HCT116 (cell line): ENCODE measurements around the gene ZDHHC14. TPM values are rescaled to one million over a fixed set of nuclear protein-coding genes. Genes with fewer than 3 reads are reported as not detected.

Experiments used
- ATAC-seq: fragments of 200-7000 bp; cut with Tn5 transposase; 2 replicates; pipeline ENCODE4 v1.9.1; 2020; ENCODE audit warnings: mild to moderate bottlenecking, moderate library complexity
- BruUV-seq: library from RNA; stranded (reverse); fragments of 400-500 nt; replicated peaks from 2 replicates; lab custom pipeline; 2021; lab: Mats Ljungman, UMichigan
- CTCF ChIA-PET: fragments of 300-600 bp; sonication (Branson Sonifier 250); formaldehyde crosslinking; loops from one replicate; lab custom pipeline; 2021; ENCODE audit warnings: antibody characterized with exemption; lab: Charles Lee
- POLR2A ChIA-PET: fragments of 300-600, 350-600 bp; sonication (Branson Sonifier 250); formaldehyde crosslinking; loops from one replicate; lab custom pipeline; 2021; ENCODE audit warnings: antibody characterized with exemption; lab: Charles Lee
- RAD21 ChIA-PET, 2 experiments: fragments of 300-600 bp; sonication (Branson Sonifier 250); formaldehyde crosslinking; loops; one replicate each; lab custom pipeline; 2023; ENCODE audit warnings: low total read pairs in 2 of 2; ENCODE audit not compliant: uncharacterized antibody in 2 of 2, unreplicated experiment in 2 of 2, low non-redundant PET in 1 of 2; lab: Charles Lee
- DNase-seq: peaks from one replicate; pipeline ENCODE4 v3.0.0-alpha.2; 2010; ENCODE audit warnings: low read depth, low spot score
- H2AFZ ChIP-seq: fragments of 200-600 bp; shearing (Covaris generic), sonication (generic); 2 replicates; pipeline ENCODE4 v1.6.1; 2017; ENCODE audit warnings: low read depth, mixed run types, mixed read lengths, antibody characterized with exemption, low read length; ENCODE audit not compliant: poor library complexity, severe bottlenecking
- H3K27ac ChIP-seq: 2 replicates; pipeline ENCODE4 v1.5.1; 2012; ENCODE audit warnings: low read depth, low read length
- H3K27me3 ChIP-seq: fragments of 200-600 bp; sonication (generic); 2 replicates; pipeline ENCODE4 v1.6.1; 2016; ENCODE audit warnings: mixed run types, low read length, mixed read lengths; ENCODE audit not compliant: insufficient read depth
- H3K36me3 ChIP-seq, 2 experiments: fragments of 200-500 bp in 1 of 2; fragments of 200-600 bp in 1 of 2; sonication (Bioruptor generic) in 1 of 2; sonication (generic) in 1 of 2; 2 replicates each; pipeline versions ENCODE4 v1.5.1 to v1.6.1; 2014 to 2016; ENCODE audit warnings: low read length in 2 of 2, inconsistent platforms in 1 of 2, mixed read lengths in 1 of 2, mixed run types in 1 of 2; ENCODE audit not compliant: insufficient read depth in 2 of 2, control insufficient read depth in 1 of 2
- H3K4me1 ChIP-seq, 2 experiments: fragments of 200-600 bp in 1 of 2; sonication (generic) in 1 of 2; 2 replicates each; pipeline versions ENCODE4 v1.5.1 to v1.6.1; 2012 to 2017; ENCODE audit warnings: low read length in 2 of 2, inconsistent platforms in 1 of 2, mild to moderate bottlenecking in 1 of 2, mixed read lengths in 1 of 2, mixed run types in 1 of 2, moderate library complexity in 1 of 2; ENCODE audit not compliant: insufficient read depth in 2 of 2, control insufficient read depth in 1 of 2
- H3K4me2 ChIP-seq: fragments of 200-600 bp; sonication (generic); 2 replicates; pipeline ENCODE4 v1.6.1; 2017; ENCODE audit warnings: mixed run types, low read length, mixed read lengths
- H3K4me3 ChIP-seq, 2 experiments: fragments of 200-600 bp in 1 of 2; sonication (generic) in 1 of 2; replicated peaks in 1 of 2; 2 replicates each; pipeline ENCODE4 v1.5.1; 2011 to 2016; ENCODE audit warnings: low read length in 2 of 2, control low read depth in 1 of 2, low read depth in 1 of 2, mild to moderate bottlenecking in 1 of 2, mixed read lengths in 1 of 2, mixed run types in 1 of 2
- H3K79me2 ChIP-seq: fragments of 200-600 bp; sonication (generic); 2 replicates; pipeline ENCODE4 v1.6.1; 2017; ENCODE audit warnings: mild to moderate bottlenecking, mixed run types, low read length, moderate library complexity, mixed read lengths; ENCODE audit not compliant: insufficient read depth
- H3K9ac ChIP-seq: fragments of 200-600 bp; sonication (generic); 2 replicates; pipeline ENCODE4 v1.6.1; 2016; ENCODE audit warnings: low read length, mixed read lengths
- H3K9me2 ChIP-seq: fragments of 200-600 bp; sonication (generic), shearing (Covaris generic); 2 replicates; pipeline ENCODE4 v1.6.1; 2017; ENCODE audit warnings: mixed run types, mild to moderate bottlenecking, moderate library complexity; ENCODE audit not compliant: insufficient read depth
- H3K9me3 ChIP-seq, 2 experiments: fragments of 200-500 bp in 1 of 2; fragments of 200-600 bp in 1 of 2; sonication (Bioruptor generic) in 1 of 2; sonication (generic) in 1 of 2; 2 replicates each; pipeline ENCODE4 v1.6.1; 2014 to 2017; ENCODE audit warnings: low read length in 2 of 2, mixed read lengths in 2 of 2, inconsistent platforms in 1 of 2, low read depth in 1 of 2, mild to moderate bottlenecking in 1 of 2, mixed run types in 1 of 2, moderate library complexity in 1 of 2; ENCODE audit not compliant: control insufficient read depth in 1 of 2, insufficient read depth in 1 of 2
- H4K20me1 ChIP-seq: fragments of 200-600 bp; sonication (generic), shearing (Covaris generic); 2 replicates; pipeline ENCODE4 v1.6.1; 2017; ENCODE audit warnings: mixed run types, mild to moderate bottlenecking, moderate library complexity; ENCODE audit not compliant: insufficient read depth
- CBX3 ChIP-seq: IDR thresholded peaks from 2 replicates; pipeline ENCODE4 v1.6.1; 2012; ENCODE audit warnings: low read depth
- CTCF ChIP-seq, 3 experiments: fragments of 200-600 bp in 1 of 3; sonication (generic) in 1 of 3; IDR thresholded peaks in 2 of 3; conservative IDR thresholded peaks in 1 of 3; 2 replicates each; pipeline ENCODE4 v1.5.1; 2012 to 2017; ENCODE audit warnings: low read depth in 2 of 3, low read length in 2 of 3, antibody characterized with exemption in 1 of 3, borderline replicate concordance in 1 of 3, control low read depth in 1 of 3, mild to moderate bottlenecking in 1 of 3, mixed read lengths in 1 of 3, mixed run types in 1 of 3, moderate library complexity in 1 of 3; ENCODE audit not compliant: insufficient read depth in 1 of 3
- EGR1 ChIP-seq: IDR thresholded peaks from 2 replicates; pipeline ENCODE4 v1.6.1; 2012; ENCODE audit warnings: low read depth
- EZH2 ChIP-seq: fragments of 200-600 bp; sonication (generic); IDR thresholded peaks from 2 replicates; pipeline ENCODE4 v1.6.1; 2017; ENCODE audit warnings: antibody characterized with exemption, mixed run types
- EZH2phosphoT487 ChIP-seq: fragments of 200-600 bp; IDR thresholded peaks from 2 replicates; pipeline ENCODE4 v1.6.1; 2018; ENCODE audit warnings: antibody characterized with exemption, borderline replicate concordance
- POLR2A ChIP-seq: IDR thresholded peaks from 2 replicates; pipeline ENCODE4 v1.7.0; 2011; ENCODE audit warnings: borderline replicate concordance; ENCODE audit not compliant: insufficient read depth, insufficient read length; ENCODE audit errors: extremely low read depth
- POLR2AphosphoS5 ChIP-seq: IDR thresholded peaks from 2 replicates; pipeline ENCODE4 v1.6.1; 2011; ENCODE audit warnings: mild to moderate bottlenecking, low read depth, low read length, moderate library complexity
- RAD21 ChIP-seq: IDR thresholded peaks from 2 replicates; pipeline ENCODE4 v1.6.1; 2012; ENCODE audit warnings: low read depth, mild to moderate bottlenecking
- SP1 ChIP-seq: IDR thresholded peaks from 2 replicates; pipeline ENCODE4 v1.6.1; 2012; ENCODE audit warnings: low read depth
- SRF ChIP-seq: IDR thresholded peaks from 2 replicates; pipeline ENCODE4 v1.6.1; 2012; ENCODE audit warnings: low read depth
- TCF7L2 ChIP-seq: IDR thresholded peaks from 2 replicates; pipeline ENCODE4 v1.7.0; 2011; ENCODE audit warnings: borderline replicate concordance, inconsistent platforms; ENCODE audit not compliant: insufficient read depth, insufficient read length; ENCODE audit errors: extremely low read depth
- YY1 ChIP-seq: IDR thresholded peaks from 2 replicates; pipeline ENCODE4 v1.6.1; 2011; ENCODE audit warnings: low read length, low read depth, moderate library complexity, mild to moderate bottlenecking; ENCODE audit not compliant: insufficient replicate concordance; ENCODE audit errors: extremely low read depth
- ZFX ChIP-seq: fragments of 450-650 bp; IDR thresholded peaks from 2 replicates; pipeline ENCODE4 v1.6.1; 2017
- intact Hi-C: fragments of 100-400 bp; cut with micrococcal nuclease; formaldehyde crosslinking; loops from 2 replicates; pipeline ENCODE4 v1.10.0; 2022
- total RNA-seq: library from RNA; stranded (reverse); gene quantifications from one replicate; pipeline ENCODE4 v1.2.1, GENCODE V29; 2021; ENCODE audit not compliant: unreplicated experiment

ZDHHC14 gene
- total RNA-seq, 1 experiment from 2014 or later, result 5.3 TPM

- H2AFZ ChIP-seq, result no peak overlapping the region
- no TSS peak for BruUV-seq
- TF ChIP-seq CTCF (IDR thresholded peaks at IDR 0.05 in 2 of 3, conservative IDR thresholded peaks at IDR 0.05 in 1 of 3; ENCODE audit: borderline replicate concordance in 1 of 3, insufficient read depth in 1 of 3, low read depth in 2 of 3, low read length in 2 of 3) (no peak), EGR1 (peak; percentile 45; the same call in 1 of the 2 replicates)
- H3K9me2 ChIP-seq, result no peaks in the 10 kb centered on the region
- no peak overlapping the region for H3K9ac ChIP-seq
- H3K9me3 ChIP-seq, result no peaks in the 10 kb centered on the region
- POLR2A ChIA-PET, result no interaction called here
- DNase-seq, result no peak
- ATAC-seq, result no peak
- no peak overlapping the region for H3K27ac ChIP-seq
- no peaks in the 10 kb centered on the region for H3K27me3 ChIP-seq
- H3K4me2 ChIP-seq, result no peak overlapping the region
- no peaks in the 10 kb centered on the region for H3K36me3 ChIP-seq
- H3K4me1 ChIP-seq, result peaks cover 14 to 25% of the 10 kb centered on the region in 2 experiments
- RAD21 ChIA-PET, result no interaction called here
- intact Hi-C loops, result no loop called here
- H4K20me1 ChIP-seq, result no peaks in the 10 kb centered on the region
- no peaks in the 10 kb centered on the region for H3K79me2 ChIP-seq
- CTCF ChIA-PET, result no interaction called here
- H3K4me3 ChIP-seq, result no peak overlapping the region
Observed at GRCh38 chr6:157424491-157425020, 43.6 kb downstream of the ZDHHC14 start.

- ChIA-PET CTCF (no interaction called here), POLR2A (interaction anchor here (1.2 kb wide), 1 partner anchor 48 kb away, joined by 8 read pairs; no protein-coding TSS in a partner anchor), RAD21 (no interaction called here)
- no TSS peak for BruUV-seq
- Histone ChIP-seq H3K9me3 (no peaks in the 10 kb centered on the region), H3K4me1 (peaks cover 18 to 37% of the 10 kb centered on the region in 2 experiments), H3K27me3 (no peaks in the 10 kb centered on the region), H3K4me3 (peak overlapping the region in 1 of 2 experiments; percentile 37; a peak in 2 of 4 replicates), H3K36me3 (no peaks in the 10 kb centered on the region), H4K20me1 (no peaks in the 10 kb centered on the region), H3K4me2 (peak overlapping the region; percentile 69), H3K79me2 (no peaks in the 10 kb centered on the region), H2AFZ (no peak overlapping the region), H3K27ac (peak overlapping the region; percentile 15; the same call in 1 of the 2 replicates), H3K9me2 (no peaks in the 10 kb centered on the region), H3K9ac (peak overlapping the region; percentile 30)
- ATAC-seq, result no peak
- no peak for DNase-seq
- intact Hi-C loops, result no loop called here
- TF ChIP-seq POLR2AphosphoS5 (no peak), CBX3 (no peak), EZH2phosphoT487 (no peak), EZH2 (no peak), SRF (no peak), YY1 (no peak), TCF7L2 (no peak), RAD21 (no peak), CTCF (IDR thresholded peaks at IDR 0.05 in 2 of 3, conservative IDR thresholded peaks at IDR 0.05 in 1 of 3; ENCODE audit: borderline replicate concordance in 1 of 3, insufficient read depth in 1 of 3, low read depth in 2 of 3, low read length in 2 of 3) (no peak), SP1 (no peak), ZFX (no peak), POLR2A (no peak)
Observed at GRCh38 chr6:157427969-157428368, 47.0 kb downstream of the ZDHHC14 start.
